ENCODE measurements around the gene COPS7A.

The COPS7A gene, protein sequence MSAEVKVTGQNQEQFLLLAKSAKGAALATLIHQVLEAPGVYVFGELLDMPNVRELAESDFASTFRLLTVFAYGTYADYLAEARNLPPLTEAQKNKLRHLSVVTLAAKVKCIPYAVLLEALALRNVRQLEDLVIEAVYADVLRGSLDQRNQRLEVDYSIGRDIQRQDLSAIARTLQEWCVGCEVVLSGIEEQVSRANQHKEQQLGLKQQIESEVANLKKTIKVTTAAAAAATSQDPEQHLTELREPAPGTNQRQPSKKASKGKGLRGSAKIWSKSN

DNA sequence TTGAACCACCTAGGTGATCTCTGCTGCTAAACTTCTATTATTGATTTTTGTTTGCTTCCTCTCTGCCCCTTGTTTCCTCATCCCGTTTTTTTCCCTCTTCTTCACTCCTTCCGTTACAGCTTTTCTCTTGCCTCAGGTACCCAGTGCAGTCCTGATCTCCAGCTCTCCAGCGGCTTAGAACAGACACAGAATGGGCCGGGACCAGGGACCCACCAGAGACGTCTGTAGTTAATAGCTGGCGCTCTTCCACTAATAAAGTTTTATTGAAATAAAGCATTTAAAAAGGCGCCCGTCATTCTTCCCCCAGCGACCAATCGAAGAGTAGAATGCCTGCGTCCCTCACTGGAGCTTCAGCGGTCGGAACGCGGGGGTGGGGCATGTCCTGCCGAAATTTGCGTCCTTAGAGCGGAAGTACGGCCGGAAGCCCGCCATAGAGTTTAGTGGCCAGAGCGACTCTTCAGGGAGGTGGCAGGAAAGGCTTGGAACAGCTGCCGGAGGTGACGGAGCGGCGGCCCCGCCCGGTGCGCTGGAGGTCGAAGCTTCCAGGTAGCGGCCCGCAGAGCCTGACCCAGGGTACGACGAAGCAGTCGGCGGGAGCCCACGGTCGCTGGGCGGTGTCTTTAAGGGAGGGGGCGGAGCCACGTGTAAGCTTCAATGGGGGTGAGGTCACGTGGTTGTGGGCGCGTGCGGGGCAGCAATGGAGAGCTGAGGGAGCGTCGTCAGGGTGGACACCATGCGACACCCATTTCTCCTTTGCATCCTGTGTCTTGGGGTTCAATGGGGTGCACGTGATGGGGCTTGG lies at the start of gene COPS7A:
Gene COPS7A, plus strand, starts transcription at position 440 of the 802 bp plus-strand sequence. CDS start 611 bp downstream, outside the sequence.
- DNase-seq, result peak; percentile 92

GRCh38 chr12:6676962-6677361 lies 46.9 kb upstream of the COPS7A start:
- no peak for DNase-seq

DNA sequence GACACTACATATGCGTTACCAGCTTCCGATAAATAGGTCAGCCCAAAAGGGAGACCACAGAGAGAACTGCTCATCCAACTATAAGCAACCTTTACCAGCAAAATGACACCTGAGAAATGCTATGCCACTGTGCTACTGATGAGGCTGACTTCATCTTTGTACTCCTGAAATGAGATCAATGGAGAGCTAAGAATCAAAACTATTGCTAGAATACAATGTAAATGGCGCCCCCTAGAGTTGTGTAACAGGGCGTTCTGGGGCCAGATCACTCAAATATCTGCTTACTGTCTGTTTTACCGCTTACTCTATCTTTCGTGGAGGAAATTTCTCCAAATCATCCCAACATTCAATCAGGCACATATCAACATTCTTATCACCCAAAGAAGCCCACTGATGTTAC lies 39.2 kb upstream of the COPS7A start:
- DNase-seq, result peak; percentile 31

GRCh38 chr12:6685814-6686213 lies 38.0 kb upstream of the COPS7A start:
- no peak for DNase-seq

DNA sequence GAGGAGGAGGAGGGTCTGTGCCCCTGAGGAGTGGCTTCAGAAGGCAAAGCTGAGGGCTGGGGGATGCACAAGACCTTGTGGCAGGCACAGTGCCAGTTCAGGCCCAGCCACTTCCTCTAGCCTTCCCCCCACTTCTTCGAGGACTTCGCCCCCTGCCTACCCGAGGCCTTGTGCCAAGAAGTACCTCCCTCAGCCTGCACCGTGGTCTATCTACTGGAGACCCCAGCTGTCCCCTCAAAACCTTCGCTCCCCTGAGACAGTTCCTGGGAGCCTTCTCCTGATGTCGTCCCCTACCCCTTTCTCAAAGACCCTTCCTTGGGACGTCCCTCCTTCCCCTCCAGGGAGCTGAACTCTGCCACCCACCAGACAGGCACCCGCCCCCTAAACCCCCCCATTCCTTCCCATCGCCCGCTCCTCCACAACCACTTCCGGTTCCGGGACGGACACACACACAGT lies 35.3 kb upstream of the COPS7A start:
- peak; percentile 26 for DNase-seq

- DNase-seq, result peak; percentile 89
Measured at GRCh38 chr12:6688999-6689882, 34.6 kb upstream of the COPS7A start, which contains the start of gene ZNF384. Gene ZNF384 (minus strand): TSS chr12:6689375. CDS start chr12:6679520, 9,855 bp downstream.

- no peak for DNase-seq
Measured at GRCh38 chr12:6691473-6691872, 32.4 kb upstream of the COPS7A start.

- no peak for DNase-seq
Measured at GRCh38 chr12:6692888-6693287, 31.0 kb upstream of the COPS7A start.

- no peak for DNase-seq
Measured at GRCh38 chr12:6693832-6694355, 30.0 kb upstream of the COPS7A start.

DNA sequence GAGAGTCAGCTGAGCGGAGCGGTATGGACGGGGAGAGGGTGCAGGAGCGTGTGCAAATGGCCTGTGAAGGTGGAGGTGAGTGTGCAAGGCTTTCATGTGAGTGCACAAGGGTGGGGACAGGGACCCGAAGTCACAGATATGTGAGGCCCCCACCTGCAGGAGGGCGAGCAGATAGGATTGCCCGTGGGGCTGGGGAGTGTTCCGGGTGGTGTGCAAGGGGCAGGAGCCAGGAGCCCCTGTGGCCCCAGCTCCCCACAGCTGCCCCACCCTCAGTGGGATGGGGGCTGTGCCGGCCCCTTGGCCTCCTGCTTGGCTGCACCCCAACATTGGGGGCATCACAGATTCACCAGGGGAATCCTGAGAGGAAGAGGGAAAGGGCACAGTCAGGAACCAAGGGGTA lies 29.1 kb upstream of the COPS7A start:
- no peak for DNase-seq

DNA sequence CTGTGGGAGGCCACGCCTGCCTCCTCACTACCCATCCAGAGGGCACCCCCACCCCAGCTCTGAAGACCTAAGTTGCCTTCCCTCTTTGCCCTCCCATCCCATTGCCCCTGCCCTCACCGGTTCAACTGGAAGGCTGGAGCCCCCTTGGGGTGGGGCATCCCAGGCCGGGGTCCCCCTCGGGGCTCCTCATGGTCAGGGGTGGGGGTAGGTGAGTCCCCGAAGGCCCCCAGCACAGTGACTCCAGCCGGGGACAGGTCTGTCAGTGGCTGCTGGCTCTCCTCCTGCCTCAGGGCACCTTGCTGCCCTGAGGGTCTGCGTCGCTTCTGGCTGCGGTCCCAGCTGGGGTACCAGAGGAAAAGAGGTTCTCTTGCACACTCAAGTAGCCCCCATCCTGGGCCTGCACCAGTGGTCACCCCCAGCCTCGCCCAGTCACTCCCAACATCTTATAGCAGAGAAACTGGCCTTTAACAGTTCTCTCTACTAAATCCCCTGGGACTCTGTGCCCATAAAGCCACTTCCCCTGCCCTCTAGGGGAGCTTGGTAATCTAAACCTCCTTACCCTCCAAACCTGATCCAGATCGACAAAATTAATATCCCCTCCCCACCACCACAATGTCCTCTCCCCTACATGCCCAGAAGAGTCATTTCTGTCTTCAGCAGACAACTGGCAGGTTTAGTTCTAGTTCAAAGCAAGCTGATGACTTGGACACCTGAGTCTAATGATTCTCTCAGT lies 28.4 kb upstream of the COPS7A start:
- DNase-seq, result no peak

GRCh38 chr12:6696690-6697583 lies 26.9 kb upstream of the COPS7A start:
- DNase-seq, result no peak

DNA sequence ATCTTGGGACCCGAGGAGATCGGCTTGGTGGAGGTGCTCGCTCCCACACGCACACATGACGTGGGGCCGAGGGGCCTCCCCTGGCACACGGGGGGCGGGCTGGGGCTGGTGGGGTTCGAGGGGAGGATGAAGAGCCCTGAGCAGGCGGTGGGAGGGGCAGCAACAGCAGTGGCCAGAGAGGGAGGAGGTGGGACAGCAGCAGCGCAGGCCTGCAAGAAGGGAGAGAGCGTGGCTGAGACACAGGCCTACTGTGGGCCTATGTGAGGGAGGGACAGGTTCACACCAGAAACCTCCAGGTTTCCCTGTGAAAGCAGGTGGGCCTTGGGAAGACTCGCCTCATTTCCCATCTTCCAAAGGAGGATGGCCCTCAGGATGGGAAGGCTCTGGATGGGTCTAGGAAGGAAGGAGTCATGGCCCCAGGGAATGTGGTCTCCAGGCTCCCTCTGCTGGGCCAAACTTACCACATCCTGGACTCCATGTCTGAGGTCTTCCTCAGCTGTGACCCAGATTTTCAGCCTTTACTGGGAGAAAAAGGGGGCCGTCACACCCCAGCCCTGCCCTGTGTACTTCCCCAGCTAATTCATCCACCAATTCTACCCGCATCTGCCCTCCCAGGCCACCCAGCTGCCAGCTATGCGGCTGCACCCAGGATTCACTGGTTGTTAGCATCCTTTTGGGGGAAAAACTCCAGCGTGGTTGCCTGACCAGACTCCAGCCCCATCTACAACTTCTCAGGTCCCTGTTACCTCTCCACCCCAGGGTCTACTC lies 26.1 kb upstream of the COPS7A start:
- no peak for DNase-seq

- DNase-seq, result no peak
Measured at GRCh38 chr12:6698352-6699046, 25.3 kb upstream of the COPS7A start.

DNA sequence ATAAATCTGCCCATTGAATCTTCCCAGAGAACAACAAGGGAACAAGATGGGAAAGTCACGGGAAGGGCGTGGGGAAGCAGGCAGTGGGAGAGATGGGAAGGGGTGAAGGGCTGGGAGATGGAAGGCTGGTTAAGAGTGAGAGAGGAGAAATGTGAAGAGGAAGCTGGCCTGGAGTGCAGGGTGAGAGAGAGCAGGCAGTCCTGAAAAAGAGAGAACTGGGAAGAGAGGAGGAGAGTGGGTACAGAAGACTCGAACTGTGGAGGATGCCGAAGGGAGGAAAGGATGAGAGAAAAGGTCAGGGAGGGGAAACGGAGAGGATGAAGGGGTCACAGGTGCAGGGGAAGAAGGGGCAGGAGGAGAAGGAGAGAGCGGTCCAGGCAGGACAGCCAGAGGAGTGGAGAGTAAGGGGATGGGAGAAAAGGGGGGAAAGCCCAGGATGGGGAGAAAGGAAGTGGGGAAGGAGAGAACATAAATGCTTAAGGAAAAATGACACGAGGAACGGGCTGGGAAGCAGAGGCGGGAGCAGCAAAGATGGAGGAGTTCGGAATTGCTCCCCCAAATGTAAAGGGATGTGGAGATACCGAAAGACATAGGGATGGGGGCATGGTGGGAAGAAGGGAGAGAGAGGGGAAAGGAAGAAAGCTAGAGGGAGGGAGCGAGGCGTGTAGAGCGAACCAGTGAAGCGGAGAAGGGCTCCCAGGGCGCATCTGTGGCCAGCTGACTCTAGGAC lies 24.4 kb upstream of the COPS7A start:
- DNase-seq, result no peak

- peak; percentile 24 for DNase-seq
Measured at GRCh38 chr12:6699989-6700645, 23.7 kb upstream of the COPS7A start.

DNA sequence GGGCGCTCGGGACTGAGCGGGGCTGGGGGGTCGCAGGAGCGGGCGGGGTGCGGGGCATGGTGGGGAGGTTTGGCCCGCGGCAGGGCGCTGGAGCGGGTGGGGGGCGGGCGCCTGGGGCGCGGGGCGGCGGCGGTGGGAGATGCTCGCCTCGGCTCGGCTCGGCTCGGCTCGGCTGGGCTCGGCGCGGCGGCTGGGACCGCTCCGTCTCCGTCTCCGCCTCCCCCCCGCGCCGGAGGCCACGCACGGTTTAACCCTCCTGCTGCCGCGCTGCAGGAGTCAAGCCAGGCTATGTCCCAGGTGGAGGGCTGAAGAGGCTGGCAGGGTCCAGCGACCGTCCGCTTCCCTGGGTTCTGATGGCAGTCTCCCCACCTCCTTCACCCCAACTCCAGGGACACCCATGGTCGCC lies 23.2 kb upstream of the COPS7A start, which contains the start of gene PIANP:
Gene PIANP, minus strand, starts transcription at position 170 of the 406 bp plus-strand sequence. CDS start 2,754 bp downstream, outside the sequence.
- peak; percentile 66 for DNase-seq
